H1 (cell line): Measurements from ENCODE around the gene EYA4.

Source experiments
- BRCA1 ChIP-seq: IDR thresholded peaks from 2 replicates; pipeline ENCODE4 v1.6.1; 2012; ENCODE audit warnings: low read depth, low read length, improper control_type of control experiment
- CEBPB ChIP-seq: IDR thresholded peaks from 2 replicates; pipeline ENCODE4 v1.6.1; 2012; ENCODE audit warnings: low read depth, low read length
- CTCF ChIP-seq, 3 experiments: IDR thresholded peaks; 1 replicate in 2 of 3; 2 replicates in 1 of 3; pipeline versions ENCODE4 v1.5.1 to v1.6.1; 2011; ENCODE audit warnings: low read length in 3 of 3, mild to moderate bottlenecking in 3 of 3, inconsistent platforms in 2 of 3, low read depth in 1 of 3, moderate library complexity in 1 of 3; ENCODE audit not compliant: insufficient read depth in 1 of 3; ENCODE audit errors: control extremely low read depth in 1 of 3
- E2F6 ChIP-seq: IDR thresholded peaks from 2 replicates; pipeline ENCODE4 v1.6.1; 2012; ENCODE audit warnings: inconsistent platforms
- EP300 ChIP-seq, 2 experiments: IDR thresholded peaks; 1 replicate in 1 of 2; 2 replicates in 1 of 2; pipeline ENCODE4 v1.6.1; 2011 to 2012; ENCODE audit warnings: low read depth in 2 of 2, low read length in 2 of 2, mild to moderate bottlenecking in 2 of 2, borderline replicate concordance in 1 of 2, inconsistent platforms in 1 of 2, moderate library complexity in 1 of 2
- GTF2F1 ChIP-seq: IDR thresholded peaks from 2 replicates; pipeline ENCODE4 v1.6.1; 2012; ENCODE audit warnings: low read depth, low read length, improper control_type of control experiment, borderline replicate concordance
- POLR2A ChIP-seq, 2 experiments: IDR thresholded peaks; 1 replicate in 1 of 2; 2 replicates in 1 of 2; pipeline ENCODE4 v1.6.1; 2011; ENCODE audit warnings: low read depth in 2 of 2, low read length in 2 of 2, mild to moderate bottlenecking in 2 of 2; ENCODE audit errors: control extremely low read depth in 1 of 2
- RAD21 ChIP-seq, 2 experiments: IDR thresholded peaks in 1 of 2; conservative IDR thresholded peaks in 1 of 2; 2 replicates each; pipeline ENCODE4 v1.6.1; 2011; ENCODE audit warnings: low read depth in 2 of 2, low read length in 2 of 2, improper control_type of control experiment in 1 of 2, inconsistent platforms in 1 of 2, mild to moderate bottlenecking in 1 of 2, moderate library complexity in 1 of 2
- TAF1 ChIP-seq: IDR thresholded peaks from 2 replicates; pipeline ENCODE4 v1.6.1; 2011; ENCODE audit warnings: mild to moderate bottlenecking, low read depth, low read length
- TCF12 ChIP-seq: IDR thresholded peaks from 2 replicates; pipeline ENCODE4 v1.6.1; 2011; ENCODE audit warnings: low read depth, mild to moderate bottlenecking, low read length
- YY1 ChIP-seq: IDR thresholded peaks from 2 replicates; pipeline ENCODE4 v1.6.1; 2011; ENCODE audit warnings: low read depth, mild to moderate bottlenecking, low read length

GRCh38 chr6:133392015-133392414, 150.9 kb downstream of the EYA4 start:
- TF ChIP-seq YY1 (no peak), EP300 (IDR thresholded peaks at IDR 0.05; ENCODE audit: borderline replicate concordance in 1 of 2, low read depth in 2 of 2, low read length in 2 of 2) (no peak), E2F6 (no peak), RAD21 (IDR thresholded peaks at IDR 0.05 in 1 of 2, conservative IDR thresholded peaks at IDR 0.05 in 1 of 2; ENCODE audit: low read depth in 2 of 2, low read length in 2 of 2) (no peak), CTCF (IDR thresholded peaks at IDR 0.05; ENCODE audit: control extremely low read depth in 1 of 3, insufficient read depth in 1 of 3, low read depth in 1 of 3, low read length in 3 of 3) (no peak), POLR2A (IDR thresholded peaks at IDR 0.05; ENCODE audit: control extremely low read depth in 1 of 2, low read depth in 2 of 2, low read length in 2 of 2) (no peak), CEBPB (no peak), BRCA1 (no peak), GTF2F1 (no peak), TCF12 (no peak), TAF1 (no peak)
